Activated T-cell treated with anti-CD3 and anti-CD28 coated beads, Interleukin-2, amount 50 U/mL, for 72 hours (primary cell): ENCODE results near the gene TMED7. TPM values are rescaled to one million over a fixed set of nuclear protein-coding genes. Genes with fewer than 3 reads are reported as not detected.
"Not testable (repeated sequence)": the region's sequence is repeated elsewhere in the genome, so short reads cannot be mapped to it uniquely, and the experiment has no call there.

ENCODE experiments used
- ATAC-seq, 2 donors: fragments of 150-1000 bp; cut with Tn5 transposase; replicated peaks in 1 of 2; 2 replicates each; pipeline ENCODE4 v1.10.0; 2021; ENCODE audit warnings: moderate library complexity in 2 of 2, mild to moderate bottlenecking in 1 of 2
- DNase-seq, 2 donors: peaks; one replicate each; pipeline ENCODE4 v3.0.0; 2021 to 2022; ENCODE audit warnings: mixed read lengths in 1 of 2
- H3K27ac Mint-ChIP-seq: one replicate; pipeline ENCODE4 v1.8.0; 2022; ENCODE audit warnings: mild to moderate bottlenecking, moderate library complexity, mixed read lengths
- H3K27me3 Mint-ChIP-seq: one replicate; pipeline ENCODE4 v1.8.0; 2022; ENCODE audit warnings: low read depth, mixed read lengths
- H3K36me3 Mint-ChIP-seq, 2 donors: one replicate each; pipeline ENCODE4 v1.8.0; 2022; ENCODE audit warnings: mixed read lengths in 2 of 2, mild to moderate bottlenecking in 1 of 2; ENCODE audit not compliant: insufficient read depth in 2 of 2
- H3K4me1 Mint-ChIP-seq: one replicate; pipeline ENCODE4 v1.8.0; 2022; ENCODE audit warnings: low read depth, mixed read lengths
- H3K4me3 Mint-ChIP-seq, 2 donors: one replicate each; pipeline ENCODE4 v1.8.0; 2022; ENCODE audit warnings: mild to moderate bottlenecking in 2 of 2, mixed read lengths in 2 of 2, moderate library complexity in 2 of 2
- H3K9me3 Mint-ChIP-seq, 2 donors: one replicate each; pipeline ENCODE4 v1.8.0; 2022; ENCODE audit warnings: mixed read lengths in 2 of 2
- total RNA-seq, 2 donors: library from RNA; stranded (reverse); gene quantifications; one replicate each; pipeline ENCODE4 v1.2.3, GENCODE V29; 2022

Gene TMED7
- total RNA-seq, 2 donors from 2014 or later: 31.5 to 46.9 TPM

GRCh38 chr5:115645386-115645785, 19.6 kb upstream of the TMED7 start:
- H3K4me1 Mint-ChIP-seq, H3K4me3 Mint-ChIP-seq, H3K9me3 Mint-ChIP-seq, DNase-seq, H3K36me3 Mint-ChIP-seq, ATAC-seq, H3K27ac Mint-ChIP-seq: not testable (repeated sequence)
- peaks cover 68% of the 10 kb centered on the region for H3K27me3 Mint-ChIP-seq

- Mint-ChIP-seq H3K36me3 (no peaks in the 10 kb centered on the region), H3K27ac (no peak overlapping the region), H3K4me1 (peaks cover 5% of the 10 kb centered on the region), H3K9me3 (no peaks in the 10 kb centered on the region), H3K4me3 (no peak overlapping the region), H3K27me3 (peaks cover 82% of the 10 kb centered on the region)
- ATAC-seq: no peak
- DNase-seq: no peak
Measured at GRCh38 chr5:115644046-115644445, 18.2 kb upstream of the TMED7 start.

- Mint-ChIP-seq H3K9me3 (no peaks in the 10 kb centered on the region), H3K27me3 (peaks cover 82% of the 10 kb centered on the region), H3K4me1 (peaks cover 14% of the 10 kb centered on the region)
Measured at GRCh38 chr5:115641948-115642347, 16.1 kb upstream of the TMED7 start.

GRCh38 chr5:115640274-115640673, 14.4 kb upstream of the TMED7 start:
- DNase-seq (no peak), ATAC-seq (no peak)
- H3K4me1 Mint-ChIP-seq: peaks cover 30% of the 10 kb centered on the region
- peaks cover 83% of the 10 kb centered on the region for H3K27me3 Mint-ChIP-seq
- no peak overlapping the region for H3K27ac Mint-ChIP-seq
- no peak overlapping the region for H3K4me3 Mint-ChIP-seq
- H3K9me3 Mint-ChIP-seq: no peaks in the 10 kb centered on the region
- H3K36me3 Mint-ChIP-seq: no peaks in the 10 kb centered on the region

More at GRCh38 chr5:115641948-115642347, 16.1 kb upstream of the TMED7 start:
- Mint-ChIP-seq H3K4me3 (no peak overlapping the region), H3K36me3 (no peaks in the 10 kb centered on the region), H3K27ac (no peak overlapping the region)
- DNase-seq (no peak), ATAC-seq (no peak)

GRCh38 chr5:115639377-115639776, 13.5 kb upstream of the TMED7 start:
- no peaks in the 10 kb centered on the region for H3K9me3 Mint-ChIP-seq
- no peaks in the 10 kb centered on the region for H3K36me3 Mint-ChIP-seq
- no peak overlapping the region for H3K4me3 Mint-ChIP-seq
- peaks cover 35% of the 10 kb centered on the region for H3K4me1 Mint-ChIP-seq
- ATAC-seq: no peak
- no peak for DNase-seq
- H3K27ac Mint-ChIP-seq: no peak overlapping the region
- peaks cover 74% of the 10 kb centered on the region for H3K27me3 Mint-ChIP-seq

GRCh38 chr5:115637507-115637906, 11.7 kb upstream of the TMED7 start:
- H3K9me3 Mint-ChIP-seq: no peaks in the 10 kb centered on the region
- peaks cover 72% of the 10 kb centered on the region for H3K27me3 Mint-ChIP-seq
- no peak for ATAC-seq
- no peak overlapping the region for H3K27ac Mint-ChIP-seq
- peaks cover 42% of the 10 kb centered on the region for H3K4me1 Mint-ChIP-seq
- no peaks in the 10 kb centered on the region for H3K36me3 Mint-ChIP-seq
- peak overlapping the region in 1 of 2 donors; percentile 9 for H3K4me3 Mint-ChIP-seq
- DNase-seq: no peak

- Mint-ChIP-seq H3K27ac (no peak overlapping the region), H3K9me3 (no peaks in the 10 kb centered on the region), H3K4me1 (peaks cover 42% of the 10 kb centered on the region), H3K27me3 (peaks cover 72% of the 10 kb centered on the region), H3K4me3 (no peak overlapping the region), H3K36me3 (no peaks in the 10 kb centered on the region)
- no peak for ATAC-seq
- no peak for DNase-seq
Measured at GRCh38 chr5:115636008-115636407, 10.2 kb upstream of the TMED7 start.

- Mint-ChIP-seq H3K27ac (no peak overlapping the region), H3K36me3 (no peaks in the 10 kb centered on the region), H3K9me3 (no peaks in the 10 kb centered on the region), H3K4me1 (peaks cover 42% of the 10 kb centered on the region), H3K4me3 (peak overlapping the region; percentile 36 to 69), H3K27me3 (peaks cover 64% of the 10 kb centered on the region)
- peak; percentile 54 to 68 for ATAC-seq
- DNase-seq: peak; percentile 84
Measured at GRCh38 chr5:115634343-115635132, 8.7 kb upstream of the TMED7 start.

- no peak for ATAC-seq
- Mint-ChIP-seq H3K4me3 (no peak overlapping the region), H3K9me3 (no peaks in the 10 kb centered on the region), H3K27me3 (peaks cover 31% of the 10 kb centered on the region), H3K4me1 (peaks cover 20% of the 10 kb centered on the region), H3K27ac (no peak overlapping the region), H3K36me3 (no peaks in the 10 kb centered on the region)
- no peak for DNase-seq
Measured at GRCh38 chr5:115629903-115630302, 4.1 kb upstream of the TMED7 start.

GRCh38 chr5:115627295-115627865, 1.5 kb upstream of the TMED7 start:
- Mint-ChIP-seq H3K9me3 (no peaks in the 10 kb centered on the region), H3K27ac (peak overlapping the region; percentile 68), H3K4me1 (peaks cover 18% of the 10 kb centered on the region), H3K27me3 (peaks cover 15% of the 10 kb centered on the region), H3K4me3 (peak overlapping the region in 1 of 2 donors; percentile 71), H3K36me3 (no peaks in the 10 kb centered on the region)
- ATAC-seq (no peak), DNase-seq (no peak)

GRCh38 chr5:115626445-115626823, 598 bp upstream of the TMED7 start:
- DNase-seq: no peak
- peaks cover 25% of the 10 kb centered on the region for H3K4me1 Mint-ChIP-seq
- peaks cover 8% of the 10 kb centered on the region for H3K27me3 Mint-ChIP-seq
- peak; percentile 22 to 34 for ATAC-seq
- H3K36me3 Mint-ChIP-seq: peaks cover 0 to 1% of the 10 kb centered on the region in 2 donors
- H3K9me3 Mint-ChIP-seq: no peaks in the 10 kb centered on the region
- peak overlapping the region; percentile 93 for H3K27ac Mint-ChIP-seq
- no peak overlapping the region for H3K4me3 Mint-ChIP-seq

- Mint-ChIP-seq H3K9me3 (no peaks in the 10 kb centered on the region), H3K27ac (no peak overlapping the region), H3K36me3 (peaks cover 0 to 8% of the 10 kb centered on the region in 2 donors), H3K27me3 (peaks cover 6% of the 10 kb centered on the region), H3K4me1 (peaks cover 28% of the 10 kb centered on the region), H3K4me3 (no peak overlapping the region)
- no peak for DNase-seq
- ATAC-seq: no peak
Measured at GRCh38 chr5:115624994-115625393, 842 bp downstream of the TMED7 start.

GRCh38 chr5:115623658-115624057, 2.2 kb downstream of the TMED7 start:
- no peak for ATAC-seq
- H3K9me3 Mint-ChIP-seq: no peaks in the 10 kb centered on the region
- H3K27me3 Mint-ChIP-seq: no peaks in the 10 kb centered on the region

More at GRCh38 chr5:115623658-115624057, 2.2 kb downstream of the TMED7 start:
- H3K36me3 Mint-ChIP-seq: peaks cover 0 to 8% of the 10 kb centered on the region in 2 donors
- H3K4me3 Mint-ChIP-seq: no peak overlapping the region
- no peak for DNase-seq
- no peak overlapping the region for H3K27ac Mint-ChIP-seq
- peaks cover 28% of the 10 kb centered on the region for H3K4me1 Mint-ChIP-seq
